Endothelial cell of umbilical vein (primary cell): ENCODE data around the gene AKAP8L. TPM values are rescaled to one million over a fixed set of nuclear protein-coding genes. Genes with fewer than 3 reads are reported as not detected.

Experiments used
- BruUV-seq: library from RNA; stranded (reverse); fragments of 400-500 nt; replicated peaks from 2 replicates; lab custom pipeline; 2021; lab: Mats Ljungman, UMichigan
- CTCF ChIA-PET: fragments of 300-600, 350-600 bp; sonication (Branson Sonifier 250); formaldehyde crosslinking; loops from one replicate; lab custom pipeline; 2021; ENCODE audit warnings: antibody characterized with exemption, inconsistent platforms; lab: Charles Lee
- POLR2A ChIA-PET: fragments of 300-600, 350-600 bp; sonication (Branson Sonifier 250); formaldehyde crosslinking; loops from one replicate; lab custom pipeline; 2021; ENCODE audit warnings: antibody characterized with exemption, inconsistent platforms; lab: Charles Lee
- DNase-seq: peaks from one replicate; pipeline ENCODE4 v3.0.0-alpha.2; 2011; ENCODE audit warnings: low read depth, low spot score
- FAIRE-seq: peaks from 2 replicates; lab custom pipeline; 2011; peaks lifted over from hg19 to GRCh38; lab: Jason Lieb, UNC
- H2AFZ ChIP-seq: 2 replicates; pipeline ENCODE4 v1.6.0; 2012; ENCODE audit warnings: low read depth, low read length, control low read depth, inconsistent platforms
- H3K27ac ChIP-seq: 2 replicates; pipeline ENCODE4 v1.5.1; 2011; ENCODE audit warnings: low read depth, mild to moderate bottlenecking, control low read depth, low read length, moderate library complexity; ENCODE audit not compliant: insufficient read depth
- H3K27me3 ChIP-seq, 2 experiments: 2 replicates each; pipeline versions ENCODE4 v1.6.0 to v1.6.1; 2011; ENCODE audit warnings: low read length in 2 of 2, mixed read lengths in 1 of 2; ENCODE audit not compliant: control insufficient read depth in 2 of 2, insufficient read depth in 2 of 2
- H3K36me3 ChIP-seq, 2 experiments: 2 replicates in 1 of 2; 3 replicates in 1 of 2; pipeline ENCODE4 v1.5.1; 2011; ENCODE audit warnings: low read length in 2 of 2, mild to moderate bottlenecking in 1 of 2, moderate library complexity in 1 of 2; ENCODE audit not compliant: control insufficient read depth in 2 of 2, insufficient read depth in 2 of 2; ENCODE audit errors: extremely low read depth in 1 of 2
- H3K4me1 ChIP-seq: 3 replicates; pipeline ENCODE4 v1.5.1; 2011; ENCODE audit warnings: mild to moderate bottlenecking, low read length; ENCODE audit not compliant: control insufficient read depth, insufficient read depth; ENCODE audit errors: extremely low read depth
- H3K4me2 ChIP-seq: 2 replicates; pipeline ENCODE4 v1.6.1; 2011; ENCODE audit warnings: low read length, control low read depth, mixed read lengths; ENCODE audit not compliant: insufficient read depth
- H3K4me3 ChIP-seq, 3 experiments: fragments of 200-600 bp in 1 of 3; sonication (generic), shearing (Covaris generic) in 1 of 3; replicated peaks in 1 of 3; 2 replicates each; pipeline ENCODE4 v1.5.1; 2011 to 2016; ENCODE audit warnings: control low read depth in 3 of 3, low read length in 3 of 3, mild to moderate bottlenecking in 2 of 3, inconsistent platforms in 1 of 3, low read depth in 1 of 3, moderate library complexity in 1 of 3; ENCODE audit not compliant: insufficient read depth in 1 of 3
- H3K79me2 ChIP-seq: 2 replicates; pipeline ENCODE4 v1.6.0; 2012; ENCODE audit warnings: low read length, inconsistent platforms; ENCODE audit not compliant: control insufficient read depth, insufficient read depth
- H3K9ac ChIP-seq: replicated peaks from 2 replicates; pipeline ENCODE3; 2011; ENCODE audit warnings: low read length, control low read depth; ENCODE audit not compliant: insufficient read depth; ENCODE audit errors: extremely low read depth
- H3K9me1 ChIP-seq: replicated peaks from 3 replicates; pipeline ENCODE4 v1.6.0; 2011; ENCODE audit warnings: mild to moderate bottlenecking, low read length; ENCODE audit not compliant: control insufficient read depth, insufficient read depth; ENCODE audit errors: extremely low read depth
- H3K9me3 ChIP-seq: replicated peaks from 2 replicates; pipeline ENCODE4 v1.5.1; 2012; ENCODE audit warnings: low read length, inconsistent platforms; ENCODE audit not compliant: control insufficient read depth, insufficient read depth
- H4K20me1 ChIP-seq: replicated peaks from 2 replicates; pipeline ENCODE3; 2011; ENCODE audit warnings: mild to moderate bottlenecking, low read length; ENCODE audit not compliant: control insufficient read depth, insufficient read depth; ENCODE audit errors: extremely low read depth
- POLR2AphosphoS5 ChIP-seq: IDR thresholded peaks from 2 replicates; pipeline ENCODE4 v1.6.1; 2012; ENCODE audit warnings: low read depth, mild to moderate bottlenecking, control low read depth, low read length, moderate library complexity; ENCODE audit not compliant: insufficient read depth
- dilution Hi-C: fragments of 300-500 bp; cut with MboI; formaldehyde crosslinking; loops from one replicate; pipeline ENCODE4 v1.15.0; 2019; ENCODE audit warnings: low sequenced_read_pairs; ENCODE audit not compliant: extremely low pct_ligation_motif_present
- intact Hi-C: fragments of 100-400 bp; cut with micrococcal nuclease; formaldehyde crosslinking; loops from one replicate; pipeline ENCODE4 v1.10.0; 2022
- polyA plus RNA-seq, 4 experiments: library from polyadenylated mRNA; depleted of rRNA in 3 of 4; stranded (reverse) in 3 of 4; unstranded in 1 of 4; fragments of >200 nt; gene quantifications; 2 replicates each; pipeline versions ENCODE4 v1.2.1 to v1.2.3, GENCODE V29; 2011 to 2012; ENCODE audit warnings: missing spikeins in 1 of 4
- total RNA-seq: library from RNA; stranded (reverse); gene quantifications from 2 replicates; pipeline ENCODE4 v1.2.3, GENCODE V29; 2021
- TF ChIP-seq, protein P1 (sequence below), 2 donors: IDR thresholded peaks; 1 replicate in 1 of 2; 2 replicates in 1 of 2; pipeline ENCODE4 v1.5.1; 2011; ENCODE audit warnings: low read length in 2 of 2, mild to moderate bottlenecking in 2 of 2, moderate library complexity in 2 of 2, control low read depth in 1 of 2, inconsistent platforms in 1 of 2, low read depth in 1 of 2; ENCODE audit not compliant: insufficient read depth in 1 of 2; ENCODE audit errors: extremely low read depth in 1 of 2

Gene AKAP8L
- total and polyA plus RNA-seq, 2 donors (not counting 3 experiments of a cell fraction or from before 2014, with no cell fraction given): 63.9 to 99.6 TPM

- no peak for TF ChIP-seq POLR2AphosphoS5
- TF ChIP-seq, protein P1, sequence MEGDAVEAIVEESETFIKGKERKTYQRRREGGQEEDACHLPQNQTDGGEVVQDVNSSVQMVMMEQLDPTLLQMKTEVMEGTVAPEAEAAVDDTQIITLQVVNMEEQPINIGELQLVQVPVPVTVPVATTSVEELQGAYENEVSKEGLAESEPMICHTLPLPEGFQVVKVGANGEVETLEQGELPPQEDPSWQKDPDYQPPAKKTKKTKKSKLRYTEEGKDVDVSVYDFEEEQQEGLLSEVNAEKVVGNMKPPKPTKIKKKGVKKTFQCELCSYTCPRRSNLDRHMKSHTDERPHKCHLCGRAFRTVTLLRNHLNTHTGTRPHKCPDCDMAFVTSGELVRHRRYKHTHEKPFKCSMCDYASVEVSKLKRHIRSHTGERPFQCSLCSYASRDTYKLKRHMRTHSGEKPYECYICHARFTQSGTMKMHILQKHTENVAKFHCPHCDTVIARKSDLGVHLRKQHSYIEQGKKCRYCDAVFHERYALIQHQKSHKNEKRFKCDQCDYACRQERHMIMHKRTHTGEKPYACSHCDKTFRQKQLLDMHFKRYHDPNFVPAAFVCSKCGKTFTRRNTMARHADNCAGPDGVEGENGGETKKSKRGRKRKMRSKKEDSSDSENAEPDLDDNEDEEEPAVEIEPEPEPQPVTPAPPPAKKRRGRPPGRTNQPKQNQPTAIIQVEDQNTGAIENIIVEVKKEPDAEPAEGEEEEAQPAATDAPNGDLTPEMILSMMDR (IDR thresholded peaks at IDR 0.05; ENCODE audit: extremely low read depth in 1 of 2, insufficient read depth in 1 of 2, low read depth in 1 of 2, low read length in 2 of 2): no peak
- no peaks in the 10 kb centered on the region for H3K79me2 ChIP-seq
- ChIA-PET POLR2A (no interaction called here), CTCF (interaction anchor here (0.9 to 1.5 kb wide), 3 partner anchors 12 to 373 kb away, joined by 3 to 6 read pairs (median 3); partner anchors contain the start of gene AKAP8L)
- H3K9me1 ChIP-seq: no peaks in the 10 kb centered on the region
- FAIRE-seq: peak; percentile 31
- H3K9me3 ChIP-seq: no peaks in the 10 kb centered on the region
- no peak within 1 kb of the TSS for H3K9ac ChIP-seq
- peak within 1 kb of the TSS in 2 of 3 experiments; percentile 16 to 25 for H3K4me3 ChIP-seq
- H3K4me2 ChIP-seq: peak within 1 kb of the TSS; percentile 55
- peak within 1 kb of the TSS; percentile 84 for H2AFZ ChIP-seq
- H3K27me3 ChIP-seq: no peaks in the 10 kb centered on the region
- dilution Hi-C loops: no loop called here
- no peaks in the 10 kb centered on the region for H3K36me3 ChIP-seq
- H3K27ac ChIP-seq: no peak within 1 kb of the TSS
- peaks cover 38% of the 10 kb centered on the region for H3K4me1 ChIP-seq
- no peak for DNase-seq
- no peaks in the 10 kb centered on the region for H4K20me1 ChIP-seq
- intact Hi-C loops: loop anchor here (5.0 kb wide), 1 partner anchor 93 kb away; no protein-coding TSS in a partner anchor
- no TSS peak for BruUV-seq
These were observed 45.9 kb upstream of the AKAP8L start, which contains the start of gene RASAL3 for GRCh38 chr19:15464394-15465385. Gene RASAL3 (minus strand): TSS chr19:15464544. CDS start chr19:15464358, 186 bp downstream.
